Right ventricle myocardium inferior (tissue), 1 donor: ENCODE data around the gene ST6GALNAC2. TPM values are rescaled to one million over a fixed set of nuclear protein-coding genes. Genes with fewer than 3 reads are reported as not detected.
"Not testable (repeated sequence)": the region's sequence is repeated elsewhere in the genome, so short reads cannot be mapped to it uniquely, and the experiment has no call there.

Source experiments
- ATAC-seq: fragments of 200-7000 bp; cut with Tn5 transposase; one replicate; pipeline ENCODE4 v1.9.1; 2020; ENCODE audit warnings: mild to moderate bottlenecking, moderate library complexity
- DNase-seq: peaks from one replicate; pipeline ENCODE4 v3.0.0; 2021; ENCODE audit errors: missing footprints
- intact Hi-C: fragments of 100-400 bp; cut with DNase I; formaldehyde crosslinking; loops from one replicate; pipeline ENCODE4 v1.11.0; 2022
- total RNA-seq: library from RNA; stranded (reverse); fragmentation: NEBNext Ultra II Directional; extraction: Animal tissue kit (Norgen Biotek cat#: 25700); gene quantifications from one replicate; pipeline ENCODE4 v1.2.1, GENCODE V29; 2021
- donor health status: DM: no; HTN: yes; CAD: no; lungs with severe emphysema.

ST6GALNAC2 gene
- total RNA-seq, 1 donor from 2014 or later, result 5.7 TPM

- intact Hi-C loops, result no loop called here
- ATAC-seq, result peak; percentile 22
- DNase-seq, result peak; percentile 86
Measured at GRCh38 chr17:76524598-76525512, 60.8 kb downstream of the ST6GALNAC2 start.

- ATAC-seq (peak; percentile 38), DNase-seq (peak; percentile 88)
- intact Hi-C loops, result loop anchor here (1.0 to 2.0 kb wide), 3 partner anchors 24 to 101 kb away; no protein-coding TSS in a partner anchor
Measured at GRCh38 chr17:76523084-76524037, 62.3 kb downstream of the ST6GALNAC2 start.

- DNase-seq, ATAC-seq: not testable (repeated sequence)
- intact Hi-C loops, result loop anchor here (2.0 kb wide), 1 partner anchor 103 kb away; no protein-coding TSS in a partner anchor
Measured at GRCh38 chr17:76521683-76522082, 64.0 kb downstream of the ST6GALNAC2 start.

GRCh38 chr17:76521262-76521661, 64.4 kb downstream of the ST6GALNAC2 start:
- ATAC-seq, result no peak
- DNase-seq, result peak; percentile 50
- intact Hi-C loops, result no loop called here

- intact Hi-C loops, result no loop called here
- DNase-seq (no peak), ATAC-seq (no peak)
Measured at GRCh38 chr17:76519048-76519966, 66.4 kb downstream of the ST6GALNAC2 start.

- intact Hi-C loops, result no loop called here
- DNase-seq (peak; percentile 27), ATAC-seq (no peak)
Measured at GRCh38 chr17:76517638-76518038, 68.0 kb downstream of the ST6GALNAC2 start.

Other genes with a start within 250 kb of the ST6GALNAC2 start
- gene PRPSAP1, start 231.9 kb downstream of the ST6GALNAC2 start, total RNA-seq, result 35.9 TPM
- gene SPHK1, start 201.3 kb downstream of the ST6GALNAC2 start, total RNA-seq, result 2.7 TPM
- 35.4 TPM for gene UBE2O, start 132.7 kb downstream of the ST6GALNAC2 start, total RNA-seq
- not detected for gene AANAT, start 118.3 kb downstream of the ST6GALNAC2 start, total RNA-seq
- 17.9 TPM for gene RHBDF2, start 84.4 kb downstream of the ST6GALNAC2 start, total RNA-seq
- gene CYGB, start 48.2 kb downstream of the ST6GALNAC2 start, total RNA-seq, result 38.2 TPM
- gene PRCD, start 45.8 kb downstream of the ST6GALNAC2 start, total RNA-seq, result 3.4 TPM
- 6.1 TPM for gene ST6GALNAC1, start 57.9 kb upstream of the ST6GALNAC2 start, total RNA-seq
- gene MXRA7, start 125.1 kb upstream of the ST6GALNAC2 start, total RNA-seq, result 375 TPM
- 62.8 TPM for gene JMJD6, start 140.7 kb upstream of the ST6GALNAC2 start, total RNA-seq
- gene METTL23, start 141.0 kb upstream of the ST6GALNAC2 start, total RNA-seq, result 17.3 TPM
- 74.0 TPM for gene SRSF2, start 151.5 kb upstream of the ST6GALNAC2 start, total RNA-seq
- 20.8 TPM for gene MFSD11, start 152.3 kb upstream of the ST6GALNAC2 start, total RNA-seq